GM20431 (cell line): ENCODE results near the gene ATAD2B.

Source experiments
- in situ Hi-C: fragments of 300-500 bp; cut with MseI, MboI; formaldehyde crosslinking; loops from one replicate; pipeline ENCODE4 v1.15.0; 2020; ENCODE audit warnings: low sequenced_read_pairs; ENCODE audit not compliant: unreplicated experiment

The ATAD2B gene

DNA sequence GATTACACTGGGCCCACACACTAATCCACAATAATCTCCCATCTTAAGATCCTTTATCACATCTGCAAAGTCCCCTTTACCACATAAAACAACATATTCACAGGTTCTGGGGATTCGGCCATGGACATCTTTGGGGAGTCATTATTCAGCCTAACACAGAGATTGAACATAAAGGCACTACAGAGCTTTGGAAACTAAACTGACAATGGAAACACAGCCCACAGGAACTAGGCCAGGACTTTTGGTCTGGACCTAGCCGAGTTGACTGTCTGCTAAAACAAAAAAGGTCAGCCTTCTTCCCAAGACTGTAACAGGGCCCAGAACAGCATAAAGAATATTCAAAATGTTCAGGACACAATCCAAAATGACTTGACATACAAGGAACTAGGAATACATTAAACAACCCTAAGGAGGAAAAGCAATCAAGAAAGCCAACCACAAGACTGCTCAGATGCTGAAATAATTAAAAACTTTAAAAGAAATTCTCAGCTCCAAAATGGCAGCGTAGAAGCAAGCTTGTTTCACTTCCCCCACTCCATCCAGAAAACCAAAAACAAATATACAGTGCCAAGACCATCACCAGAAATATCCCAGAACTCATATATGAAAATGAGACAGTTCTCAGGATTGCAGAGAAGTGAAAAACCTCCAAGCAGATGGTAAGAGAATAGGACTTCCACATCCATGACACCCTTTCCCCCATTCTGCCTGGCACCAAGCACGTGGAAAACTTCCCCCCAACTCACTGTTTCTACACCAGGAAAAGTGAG, 207.8 kb downstream of the ATAD2B start:
- in situ Hi-C loops: no loop called here

GRCh38 chr2:23713351-23713750, 213.6 kb downstream of the ATAD2B start:
- in situ Hi-C loops: no loop called here

DNA sequence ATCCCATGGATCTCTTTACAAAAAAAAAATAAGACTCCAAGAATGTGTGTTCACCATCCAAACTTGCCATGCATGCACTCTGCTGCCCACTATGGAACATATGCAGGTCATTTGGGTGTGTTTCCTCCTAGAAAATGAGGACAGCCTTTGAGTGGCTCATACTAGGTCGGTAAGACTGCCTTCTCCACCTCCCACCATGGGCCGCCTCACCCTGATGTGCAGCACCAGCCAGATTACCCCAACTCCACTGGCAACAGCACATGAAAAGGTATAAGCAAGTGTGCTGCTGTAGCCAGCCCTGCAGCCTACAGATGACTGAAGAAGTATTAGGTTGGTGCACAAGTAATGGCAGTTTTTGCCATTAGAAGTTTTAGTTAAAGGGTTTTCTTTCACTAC, 214.2 kb downstream of the ATAD2B start:
- in situ Hi-C loops: no loop called here

DNA sequence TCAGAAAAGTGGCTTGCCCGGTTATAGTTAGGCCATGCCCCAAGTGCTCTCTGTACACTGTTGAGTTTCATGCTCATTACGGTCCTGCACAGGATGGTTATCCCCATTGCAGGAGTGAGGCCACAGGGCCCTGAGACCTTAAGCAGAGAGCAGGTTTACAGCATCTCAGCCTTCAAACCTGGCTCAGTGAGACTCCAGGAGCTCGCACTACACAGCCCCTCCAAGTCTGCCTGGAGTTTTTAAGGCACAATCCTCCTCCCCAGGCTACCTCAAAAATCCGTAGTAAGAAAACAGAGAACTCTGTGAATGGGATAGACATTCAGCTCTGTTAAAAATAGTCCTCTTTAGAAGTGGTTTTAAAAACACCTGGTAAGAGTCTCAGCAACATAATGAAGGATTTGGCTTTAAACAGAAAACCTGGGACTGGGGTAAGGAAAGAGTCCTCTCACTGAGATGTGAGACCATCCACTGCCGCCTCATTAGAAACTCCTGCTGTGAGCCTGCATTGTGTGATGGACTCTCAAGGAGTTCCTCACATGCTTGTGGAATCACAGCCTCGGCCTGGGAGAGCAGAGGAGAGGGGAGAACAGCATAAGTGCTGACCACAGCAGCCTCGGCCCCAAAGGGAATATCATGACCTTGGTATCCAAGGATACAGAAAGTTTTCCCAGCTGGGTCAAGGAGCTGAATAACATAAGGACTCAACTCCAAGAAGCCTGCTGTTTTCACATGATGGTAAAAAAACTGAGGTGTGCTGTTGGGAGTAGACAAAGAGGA, 214.8 kb downstream of the ATAD2B start:
- in situ Hi-C loops: no loop called here

GRCh38 chr2:23709311-23709710, 217.6 kb downstream of the ATAD2B start:
- in situ Hi-C loops: no loop called here

GRCh38 chr2:23708771-23709170, 218.2 kb downstream of the ATAD2B start:
- in situ Hi-C loops: no loop called here

GRCh38 chr2:23707096-23707495, 219.8 kb downstream of the ATAD2B start:
- in situ Hi-C loops: no loop called here

GRCh38 chr2:23706613-23707078, 220.3 kb downstream of the ATAD2B start:
- in situ Hi-C loops: no loop called here

DNA sequence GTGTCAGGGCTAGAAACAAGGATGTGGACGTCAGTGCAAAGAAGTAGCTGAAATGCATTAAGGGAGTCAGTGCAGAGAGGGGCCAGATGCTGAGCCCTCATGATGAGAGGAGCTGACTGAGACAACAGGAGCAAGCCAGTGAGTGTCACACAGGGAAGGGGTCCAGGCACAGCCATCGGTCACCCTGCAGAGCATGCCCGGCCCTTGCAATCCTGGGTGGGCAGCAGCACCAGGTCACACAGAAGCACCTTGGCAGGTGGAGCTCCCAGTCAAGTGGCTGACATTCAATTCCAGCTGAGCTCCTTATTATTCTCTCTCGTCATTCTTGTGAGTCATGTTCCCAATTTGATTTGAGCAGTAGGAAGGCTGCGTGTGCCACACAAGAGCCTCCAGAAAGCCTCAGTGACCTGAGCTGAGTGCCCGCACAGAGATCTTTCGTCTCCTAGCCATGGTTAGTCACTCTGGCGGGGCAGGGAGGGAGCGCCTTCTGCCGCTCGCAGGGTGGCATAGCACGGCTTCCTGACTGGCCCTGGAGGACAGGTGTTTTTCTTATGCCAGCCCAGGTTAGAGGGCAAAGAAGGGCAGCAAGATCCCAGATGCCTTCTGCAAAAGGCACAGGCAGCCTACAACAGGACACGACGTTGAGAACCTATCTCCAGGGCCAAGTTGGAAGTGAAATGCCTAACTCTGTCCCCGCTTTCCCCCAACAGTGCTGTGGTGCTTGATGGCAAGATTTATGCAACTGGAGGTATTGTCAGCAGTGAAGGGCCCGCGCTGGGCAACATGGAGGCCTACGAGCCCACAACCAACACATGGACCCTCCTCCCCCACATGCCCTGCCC, 220.9 kb downstream of the ATAD2B start:
- in situ Hi-C loops: no loop called here

DNA sequence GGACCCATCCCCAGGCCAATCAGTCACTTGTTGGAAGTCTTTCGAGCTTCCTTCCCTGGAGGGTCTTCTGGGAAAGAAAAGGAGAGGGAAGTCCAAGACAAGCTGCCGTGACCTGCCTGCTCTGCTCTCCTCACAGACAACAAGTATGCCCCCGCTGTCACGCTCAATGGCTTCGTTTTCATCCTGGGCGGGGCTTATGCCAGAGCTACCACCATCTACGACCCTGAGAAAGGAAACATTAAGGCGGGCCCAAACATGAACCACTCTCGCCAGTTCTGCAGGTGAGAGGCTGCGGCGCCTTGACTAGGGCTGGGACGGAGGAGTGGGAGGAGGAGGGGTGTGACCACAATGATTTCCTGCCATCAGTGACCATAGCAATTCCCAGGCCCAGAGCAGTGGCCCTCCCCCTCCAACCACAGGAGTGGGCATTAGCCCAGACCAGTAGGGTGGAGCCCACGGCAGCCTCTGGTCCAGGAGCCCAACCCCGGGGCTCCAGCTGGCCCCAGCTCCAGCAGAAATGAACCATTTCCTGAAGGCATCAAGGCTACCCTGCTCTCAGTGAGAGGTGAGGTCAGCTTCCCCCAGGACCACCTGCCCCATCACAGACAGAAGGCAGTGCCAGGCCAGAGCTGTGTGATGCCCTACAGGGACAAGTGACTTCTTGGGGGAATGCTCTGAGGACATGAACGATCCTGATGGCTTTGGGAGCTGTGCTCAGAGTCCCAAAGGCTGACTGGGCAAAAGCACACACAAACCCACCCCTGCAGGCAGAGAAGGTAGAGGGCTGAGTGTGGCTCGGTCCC, 223.1 kb downstream of the ATAD2B start:
- in situ Hi-C loops: no loop called here

DNA sequence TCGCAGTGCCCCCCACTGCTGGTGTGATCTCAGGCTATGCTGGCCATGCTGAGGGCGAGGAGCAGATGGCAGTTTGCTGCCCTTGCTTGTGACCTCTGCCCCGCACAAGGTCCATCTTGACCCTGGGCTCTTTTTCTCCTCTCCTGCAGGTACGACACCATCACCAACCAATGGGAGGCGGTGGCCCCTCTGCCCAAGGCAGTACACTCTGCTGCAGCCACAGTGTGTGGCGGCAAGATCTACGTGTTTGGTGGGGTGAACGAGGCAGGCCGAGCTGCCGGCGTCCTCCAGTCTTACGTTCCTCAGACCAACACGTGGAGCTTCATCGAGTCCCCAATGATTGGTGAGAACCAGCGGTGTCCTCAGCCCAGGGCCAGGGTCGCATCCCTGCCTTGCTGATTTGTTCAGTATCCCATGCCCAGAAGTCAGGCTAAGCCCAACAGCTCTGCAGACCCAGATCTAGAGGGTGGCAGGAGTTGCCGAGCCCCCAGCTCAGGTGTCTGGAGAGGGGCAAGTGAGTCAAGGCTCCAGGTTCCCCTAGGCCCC, 223.8 kb downstream of the ATAD2B start:
- in situ Hi-C loops: no loop called here

GRCh38 chr2:23700627-23701026, 226.3 kb downstream of the ATAD2B start:
- in situ Hi-C loops: no loop called here

- in situ Hi-C loops: no loop called here
These were observed 227.4 kb downstream of the ATAD2B start for GRCh38 chr2:23699580-23699925.

DNA sequence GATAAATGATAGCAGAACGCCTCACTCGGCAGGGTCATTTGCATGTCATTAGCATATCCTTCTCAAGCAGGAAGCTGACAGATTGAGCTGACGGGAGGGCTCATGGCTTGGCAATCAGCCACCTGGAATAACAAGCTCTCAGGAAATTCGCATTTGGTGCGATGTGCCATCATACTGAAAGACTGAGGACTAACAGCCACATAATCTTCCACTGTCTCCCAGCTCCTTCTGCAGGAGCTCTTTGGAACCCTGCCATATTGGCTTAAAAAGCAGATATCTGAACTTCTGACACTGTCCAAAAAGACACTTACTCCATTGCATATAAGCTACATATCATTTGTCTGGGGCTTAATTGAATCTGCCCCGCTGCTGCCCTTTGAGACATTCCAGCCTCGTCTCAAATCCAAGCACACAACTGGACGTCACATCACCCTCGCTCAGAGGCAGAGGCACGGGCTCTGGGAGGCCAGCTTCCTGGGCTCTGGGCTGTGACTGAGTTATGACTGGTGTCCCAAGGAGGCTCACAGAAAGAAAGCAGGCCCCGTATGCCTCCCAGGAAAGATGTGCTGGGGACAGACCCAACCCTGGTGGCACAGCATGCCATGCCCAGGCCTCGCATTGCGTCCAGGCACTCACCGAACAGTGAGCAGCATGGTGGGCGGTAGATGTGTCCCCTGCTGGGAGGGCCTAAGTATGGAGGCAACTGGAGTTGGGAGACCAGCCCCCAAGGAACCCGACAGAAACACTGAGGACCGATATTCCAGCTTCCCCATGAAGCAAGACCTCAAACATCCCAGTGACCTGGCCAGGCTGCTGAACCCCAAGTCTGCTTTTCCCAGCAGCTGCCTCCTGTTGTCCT, 228.0 kb downstream of the ATAD2B start:
- in situ Hi-C loops: no loop called here
